Measurements from ENCODE around the gene MYH6.
"Not testable (repeated sequence)": the region's sequence is repeated elsewhere in the genome, so short reads cannot be mapped to it uniquely, and the experiment has no call there.

Gene MYH6

DNA sequence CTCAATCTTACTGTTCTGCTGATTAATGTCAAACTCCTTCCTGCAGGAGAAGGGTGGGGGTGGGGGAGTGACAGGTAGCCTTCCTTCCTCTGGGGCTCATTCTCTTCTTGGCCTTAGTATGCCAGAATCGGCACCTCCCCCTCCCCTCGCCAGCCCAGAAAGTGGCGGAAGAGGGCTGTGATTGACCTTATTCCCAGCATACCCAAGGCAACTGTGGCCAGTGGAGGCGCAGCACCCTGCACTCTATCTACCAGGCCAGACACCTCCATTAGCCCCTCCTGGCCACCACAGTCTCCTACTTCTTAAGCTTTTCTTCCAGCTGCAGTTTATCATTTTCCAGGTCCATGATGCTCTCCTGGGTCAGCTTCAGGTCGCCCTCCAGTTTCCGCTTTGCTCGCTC lies 15.5 kb downstream of the MYH6 start:
- no peak for DNase-seq (ENCODE audit: low spot score)

DNA sequence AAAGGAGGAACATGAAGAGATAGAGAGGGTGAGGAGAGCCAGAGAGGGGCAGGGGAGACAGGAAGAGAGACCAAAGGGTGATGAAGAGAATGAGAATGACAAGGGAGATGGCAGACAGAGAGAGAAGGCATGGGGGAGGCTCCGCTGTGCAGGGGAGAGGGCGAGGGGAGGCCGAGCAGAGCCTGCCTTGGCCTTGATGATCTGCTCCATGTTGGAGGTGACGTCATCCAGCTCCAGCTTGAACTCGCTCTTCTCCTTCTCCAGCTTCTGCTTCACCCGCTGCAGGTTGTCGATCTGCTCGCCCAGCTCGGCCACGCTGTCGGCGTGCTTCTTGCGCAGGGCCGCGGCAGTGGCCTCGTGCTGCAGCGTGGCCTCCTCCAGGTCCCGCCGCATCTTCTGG lies 18.2 kb downstream of the MYH6 start:
- not testable (repeated sequence) for DNase-seq (ENCODE audit: low spot score)

DNA sequence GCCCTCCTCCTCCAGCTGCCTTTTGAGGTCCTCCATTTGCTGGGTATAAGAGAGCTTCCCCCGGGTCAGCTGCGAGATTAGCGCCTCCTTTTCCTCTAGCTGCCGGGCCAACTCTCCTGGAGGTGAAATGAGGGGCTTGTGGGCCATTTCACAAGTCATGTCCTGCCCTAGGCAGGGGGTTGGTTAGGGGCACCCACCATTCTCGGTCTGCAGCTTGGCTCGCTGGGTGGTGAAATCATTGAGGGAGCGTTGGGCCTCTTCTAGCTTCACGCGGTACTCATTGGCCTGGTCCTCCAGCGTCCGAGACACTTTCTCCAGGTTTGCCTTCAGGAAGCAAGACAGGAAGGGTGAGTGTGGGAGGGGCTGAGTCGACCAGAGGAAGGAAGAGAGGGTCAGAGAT lies 18.7 kb downstream of the MYH6 start:
- no peak for DNase-seq (ENCODE audit: low spot score)

GRCh38 chr14:23388996-23389395 lies 19.1 kb downstream of the MYH6 start:
- no peak for DNase-seq (ENCODE audit: low spot score)

DNA sequence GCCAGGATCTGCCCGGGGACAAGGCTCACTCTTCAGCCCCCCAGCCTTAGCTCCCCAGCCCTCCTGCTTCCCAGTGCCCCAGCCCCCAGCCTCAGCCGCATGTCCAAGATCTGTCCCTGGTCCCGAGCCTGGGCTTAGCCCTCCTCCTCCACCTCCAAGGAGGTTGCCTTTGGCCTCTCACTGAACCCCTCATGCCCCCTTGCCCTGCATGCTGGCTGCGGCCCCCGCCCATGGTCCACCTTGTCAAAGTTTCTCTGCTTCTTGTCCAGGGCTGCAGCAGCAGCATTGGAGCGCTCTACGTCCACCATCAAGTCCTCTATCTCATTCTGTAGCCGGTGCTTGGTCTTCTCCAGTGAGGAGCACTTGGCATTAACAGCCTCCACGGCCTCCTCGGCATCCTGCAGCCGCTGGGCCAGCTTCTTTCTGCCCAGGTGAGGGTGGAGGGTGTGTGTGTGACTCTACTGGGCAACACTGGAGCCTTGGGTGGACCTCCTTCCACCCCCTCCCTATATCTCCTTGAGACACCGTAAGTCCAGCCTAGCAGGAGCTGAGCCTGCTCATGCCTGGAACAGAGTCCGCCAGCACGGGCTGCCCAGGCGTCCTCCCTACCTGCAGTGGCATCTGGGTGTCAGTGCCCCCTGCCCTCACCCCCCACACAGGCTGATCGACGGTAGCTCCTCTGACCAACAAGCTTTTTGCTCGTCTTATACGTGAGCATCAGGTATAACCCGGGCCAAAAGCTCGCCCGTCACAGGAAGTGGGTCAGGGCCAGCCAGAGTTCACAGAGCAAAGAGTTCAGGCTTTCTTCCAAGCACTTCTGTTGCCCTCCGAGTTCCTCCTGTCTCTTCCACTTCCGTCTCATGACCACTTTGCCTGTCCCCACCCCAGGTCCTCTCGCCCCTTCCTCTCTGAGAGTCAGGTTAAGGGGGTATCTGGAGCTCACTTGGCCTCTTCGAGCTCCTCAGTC lies 19.9 kb downstream of the MYH6 start:
- DNase-seq (ENCODE audit: low spot score), result no peak

- DNase-seq (ENCODE audit: low spot score), result no peak
These were observed 21.1 kb downstream of the MYH6 start for GRCh38 chr14:23386999-23387398.

- not testable (repeated sequence) for DNase-seq (ENCODE audit: low spot score)
These were observed 21.8 kb downstream of the MYH6 start for GRCh38 chr14:23386266-23386657.

DNA sequence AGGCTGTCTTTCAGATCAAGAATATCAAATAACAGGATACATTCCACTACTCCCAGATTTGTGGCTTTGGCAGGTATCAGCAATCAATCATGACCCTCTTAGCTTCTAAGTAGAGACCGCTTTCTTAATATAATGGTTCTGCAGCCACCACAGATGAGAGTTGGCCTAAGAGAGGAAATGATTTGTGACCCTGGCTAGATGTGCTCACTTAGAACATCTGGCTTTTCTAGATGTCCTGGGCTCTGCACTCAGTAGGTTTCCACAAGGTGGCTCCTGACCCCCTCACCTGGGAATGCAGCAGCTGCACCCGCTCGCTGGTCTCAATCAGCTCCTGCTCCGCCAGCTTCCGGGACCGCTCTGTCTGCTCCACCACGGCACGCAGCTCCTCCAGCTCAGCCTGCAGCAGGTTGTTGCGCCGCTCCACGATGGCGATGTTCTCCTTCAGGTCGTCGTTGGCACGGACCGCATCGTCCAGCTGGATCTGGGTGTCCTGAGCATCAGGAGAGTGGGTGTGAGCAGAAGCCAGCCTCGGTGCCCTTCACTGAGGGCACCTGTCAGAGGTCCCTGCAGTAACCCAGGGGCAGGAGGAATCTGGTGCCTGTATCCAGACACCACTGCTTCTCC lies 22.3 kb downstream of the MYH6 start:
- DNase-seq (ENCODE audit: low spot score), result no peak

GRCh38 chr14:23385244-23385641 lies 22.8 kb downstream of the MYH6 start:
- DNase-seq (ENCODE audit: low spot score), result no peak

DNA sequence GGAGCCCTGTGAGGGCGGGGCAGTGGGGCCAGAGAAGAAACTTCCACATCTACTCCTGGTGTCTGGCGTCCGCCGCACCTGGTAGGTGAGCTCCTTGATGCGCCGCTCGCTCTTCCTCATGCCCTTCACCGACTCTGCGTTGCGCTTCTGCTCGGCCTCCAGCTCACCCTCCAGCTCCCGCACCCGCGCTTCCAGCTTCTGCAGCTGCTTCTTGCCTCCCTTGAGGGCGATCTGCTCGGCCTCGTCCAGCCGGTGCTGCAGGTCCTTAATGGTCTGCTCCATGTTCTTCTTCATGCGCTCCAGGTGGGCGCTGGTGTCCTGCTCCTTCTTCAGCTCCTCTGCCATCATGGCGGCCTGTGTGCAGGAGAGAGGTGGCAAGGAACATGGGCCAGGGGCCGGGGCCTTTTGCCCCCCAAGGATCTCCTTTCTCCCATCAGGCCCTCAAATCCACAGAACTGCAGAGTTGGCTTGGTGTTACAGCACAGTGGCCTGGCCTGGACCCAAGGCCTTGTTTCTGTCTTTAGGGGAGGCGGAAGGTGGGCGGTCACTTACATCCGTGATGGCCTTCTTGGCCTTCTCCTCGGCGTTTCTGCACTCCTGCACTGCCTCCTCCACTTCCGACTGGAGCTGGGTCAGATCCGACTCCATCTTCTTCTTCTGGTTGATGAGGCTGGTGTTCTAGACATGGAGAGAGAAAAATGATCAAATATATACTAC lies 23.6 kb downstream of the MYH6 start:
- DNase-seq (ENCODE audit: low spot score), result no peak

DNA sequence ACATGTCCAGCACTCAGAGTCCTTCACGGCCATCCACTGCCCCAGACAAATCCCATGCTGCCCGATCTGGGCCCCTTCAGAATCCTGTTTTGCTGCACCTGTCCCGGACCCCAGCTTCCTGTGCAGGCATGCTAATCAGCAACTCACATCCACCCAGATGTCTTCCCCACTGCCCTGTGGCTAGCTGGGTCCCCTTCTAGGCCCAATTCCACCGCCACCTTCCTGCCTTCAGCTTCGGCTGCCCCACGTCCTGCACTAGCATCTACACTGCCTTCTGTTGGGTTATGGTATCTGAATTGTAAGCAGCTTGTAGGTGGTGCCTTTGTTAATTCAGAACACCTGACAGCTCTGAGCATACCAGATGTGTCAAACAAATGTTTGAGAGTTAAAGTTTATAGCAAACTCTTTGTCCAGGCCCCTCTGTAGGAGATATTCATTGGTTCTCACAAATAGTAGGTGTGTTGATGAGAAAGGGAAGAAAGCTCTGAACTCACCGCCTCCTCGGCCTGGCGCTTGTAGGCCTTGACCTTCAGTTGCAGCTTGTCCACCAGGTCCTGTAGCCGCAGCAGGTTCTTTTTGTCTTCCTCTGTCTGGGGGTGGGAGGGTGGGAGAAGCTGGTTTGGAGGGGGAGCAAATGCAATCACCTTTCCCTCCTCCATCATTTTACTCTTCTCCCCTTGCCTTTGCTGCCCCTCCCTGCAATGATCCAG lies 25.2 kb downstream of the MYH6 start:
- no peak for DNase-seq (ENCODE audit: low spot score)

GRCh38 chr14:23382276-23382675 lies 25.8 kb downstream of the MYH6 start:
- no peak for DNase-seq (ENCODE audit: low spot score)

DNA sequence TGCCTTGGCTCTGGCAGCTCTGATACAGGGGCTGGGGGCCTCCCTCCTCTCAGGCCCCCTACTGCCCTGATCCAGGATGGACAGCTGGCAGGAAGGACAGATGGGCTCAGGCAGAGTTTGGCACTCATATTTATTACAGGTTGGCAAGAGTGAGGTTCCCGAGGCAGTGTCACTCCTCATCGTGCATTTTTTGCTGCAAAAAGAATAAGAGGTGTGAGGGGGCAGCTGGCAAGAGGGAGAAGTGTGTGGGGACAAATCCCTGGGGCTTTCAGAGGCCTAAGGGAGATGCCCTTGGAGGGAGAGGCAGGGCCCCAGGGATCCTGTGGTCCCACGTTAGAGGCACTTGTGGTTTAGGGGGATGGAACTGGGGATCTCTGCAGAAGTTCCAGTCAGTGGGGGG lies 26.2 kb downstream of the MYH6 start:
- DNase-seq (ENCODE audit: low spot score), result no peak

DNA sequence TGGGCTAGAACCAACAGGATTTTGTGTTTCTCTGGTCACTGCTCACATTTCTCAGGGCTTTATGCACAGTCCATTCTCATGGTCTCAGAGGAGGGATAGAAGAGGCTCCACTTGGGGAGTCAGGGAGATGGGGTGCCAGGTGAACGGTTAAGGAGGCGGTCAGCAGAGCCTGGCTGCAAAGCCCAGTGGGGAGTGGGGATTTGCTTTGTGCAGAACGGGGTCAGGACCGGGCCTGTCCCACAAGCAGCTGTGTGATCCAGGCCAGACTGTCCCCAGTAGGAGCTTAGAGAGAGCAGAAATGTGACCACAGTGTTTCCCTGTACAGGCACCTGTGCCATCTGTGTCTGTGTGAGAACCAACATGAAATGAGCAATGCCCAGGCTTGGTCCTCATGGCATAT lies 27.1 kb downstream of the MYH6 start:
- peak; percentile 35 for DNase-seq (ENCODE audit: low spot score)

GRCh38 chr14:23380197-23380914 lies 27.7 kb downstream of the MYH6 start:
- DNase-seq (ENCODE audit: low spot score), result no peak

DNA sequence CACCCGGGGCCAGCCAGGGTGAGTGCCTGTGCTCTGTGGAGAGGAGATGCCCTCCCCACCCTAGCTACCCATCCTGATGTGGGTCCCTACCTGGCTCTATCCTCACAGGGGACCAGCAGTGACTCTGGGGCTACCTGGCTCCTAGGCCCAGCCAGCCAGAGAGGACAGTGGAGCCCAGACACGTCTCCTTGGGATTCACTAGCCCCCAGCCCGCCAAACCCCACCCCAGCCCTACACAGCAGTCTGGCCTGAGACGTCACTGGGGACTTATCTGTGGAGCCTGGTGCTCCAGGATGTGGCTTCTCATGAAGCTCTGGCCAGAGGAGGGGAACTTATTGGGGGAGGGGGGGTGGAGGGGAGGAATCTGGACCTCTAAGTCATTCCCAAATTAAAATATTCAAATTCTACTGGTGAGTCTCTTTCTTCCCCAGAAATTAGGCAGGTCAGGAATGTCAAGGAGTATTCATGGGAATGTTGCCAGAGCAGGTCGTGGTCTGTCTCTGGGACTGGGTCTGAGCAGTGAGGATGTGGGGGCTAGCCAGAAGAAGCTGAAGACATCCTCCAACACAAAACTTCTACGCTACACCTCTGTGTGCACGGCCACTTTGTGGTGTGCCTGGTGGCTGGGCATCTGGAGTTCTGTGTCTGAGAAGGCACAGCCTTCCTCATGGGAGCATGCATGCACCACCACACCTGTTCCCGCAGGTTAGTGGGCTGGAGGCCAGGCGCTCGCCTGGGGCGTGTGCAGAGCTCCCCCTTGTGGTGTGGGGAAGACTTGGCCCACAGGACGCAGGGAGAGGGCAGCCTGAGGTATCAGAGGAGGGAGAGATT lies 28.5 kb downstream of the MYH6 start:
- peak; percentile 51 for DNase-seq (ENCODE audit: low spot score)

- DNase-seq (ENCODE audit: low spot score), result no peak
These were observed 29.4 kb downstream of the MYH6 start for GRCh38 chr14:23378612-23379220.

DNA sequence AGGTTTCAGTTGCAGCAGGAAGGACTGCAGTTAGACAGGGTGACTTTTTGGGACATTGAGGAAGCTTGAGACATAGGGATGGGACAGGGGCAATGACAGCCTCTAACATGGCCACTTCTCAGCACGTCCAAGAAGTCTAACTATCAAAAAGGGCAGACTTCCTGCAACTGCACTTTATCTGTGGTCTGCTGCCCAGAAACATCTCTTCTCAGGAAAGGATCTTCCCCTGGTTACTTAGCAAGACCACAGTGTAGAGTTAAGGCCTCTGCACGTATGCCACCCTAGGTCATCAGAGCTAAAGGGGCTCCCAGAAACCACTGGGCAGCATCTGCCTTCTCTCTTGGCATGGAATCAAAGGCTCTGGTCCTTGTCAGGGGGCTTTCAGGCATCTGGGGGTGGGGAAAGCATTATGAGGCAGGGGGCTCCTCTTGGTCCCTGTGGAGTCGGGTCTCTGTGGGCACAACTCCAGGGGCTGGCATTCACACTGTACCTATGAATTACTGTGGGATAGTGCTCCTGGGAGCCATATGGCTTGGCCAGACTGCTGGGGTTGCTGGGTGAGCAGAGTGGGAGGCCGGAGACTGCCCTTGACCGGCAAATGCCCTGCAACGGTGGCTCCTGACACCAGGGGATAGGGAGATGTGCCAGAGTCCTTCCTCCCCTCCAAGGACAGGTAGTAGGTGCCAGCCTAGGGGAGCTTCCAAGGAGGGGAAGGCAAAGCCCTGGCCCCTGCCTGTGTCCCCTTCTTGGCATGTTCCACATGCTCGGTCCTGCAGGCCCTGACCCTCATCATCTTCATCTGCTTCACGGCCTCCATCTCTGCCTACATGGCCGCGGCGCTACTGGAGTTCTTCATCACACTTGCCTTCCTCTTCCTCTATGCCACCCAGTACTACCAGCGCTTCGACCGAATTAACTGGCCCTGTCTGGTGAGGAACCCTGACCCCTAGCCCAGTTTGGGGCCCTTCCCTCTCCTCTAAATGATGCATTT lies 30.2 kb downstream of the MYH6 start:
- no peak for DNase-seq (ENCODE audit: low spot score)

DNA sequence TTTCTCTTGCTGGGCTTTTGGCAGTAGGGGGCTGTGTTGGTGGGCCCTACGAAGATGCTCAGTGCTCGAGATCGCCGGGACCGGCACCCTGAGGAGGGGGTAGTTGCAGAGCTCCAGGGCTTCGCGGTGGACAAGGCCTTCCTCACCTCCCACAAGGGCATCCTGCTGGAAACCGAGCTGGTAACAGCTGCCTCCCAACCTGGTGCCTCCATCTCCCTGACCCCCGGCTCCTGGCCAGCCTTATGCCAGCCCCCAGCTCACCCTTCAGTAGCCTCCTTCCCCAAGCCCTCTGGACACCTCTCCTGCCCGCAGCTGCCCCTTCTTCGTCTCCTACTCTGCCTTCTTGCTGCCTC lies 30.9 kb downstream of the MYH6 start:
- no peak for DNase-seq (ENCODE audit: low spot score)

Measured in cerebellar cortex (tissue), 1 donor.